Ramos (cell line): Measurements from ENCODE around the gene CD27.

Experiments
- in situ Hi-C: fragments of 300-500 bp; cut with MboI; formaldehyde crosslinking; loops from one replicate; pipeline ENCODE4 v1.14.3; 2022; ENCODE audit warnings: low sequenced_read_pairs; ENCODE audit not compliant: unreplicated experiment

The CD27 gene

GRCh38 chr12:6444704-6445688, at the start of gene CD27:
Gene CD27, plus strand, starts transcription at chr12:6444955. Its CDS starts 141 bp downstream, at chr12:6445096.
- in situ Hi-C loops, result no loop called here

GRCh38 chr12:6396031-6396430, 48.7 kb upstream of the CD27 start:
- in situ Hi-C loops, result no loop called here

- in situ Hi-C loops, result no loop called here
Observed at GRCh38 chr12:6399884-6400644, 44.7 kb upstream of the CD27 start.

GRCh38 chr12:6404390-6404789, 40.4 kb upstream of the CD27 start:
- in situ Hi-C loops, result no loop called here

- in situ Hi-C loops, result no loop called here
Observed at GRCh38 chr12:6405963-6406362, 38.8 kb upstream of the CD27 start.

GRCh38 chr12:6407236-6407954, 37.4 kb upstream of the CD27 start:
- in situ Hi-C loops, result no loop called here

- in situ Hi-C loops, result loop anchor here (5.0 kb wide), 1 partner anchor 84 kb away; no protein-coding TSS in a partner anchor
Observed at GRCh38 chr12:6416596-6416995, 28.2 kb upstream of the CD27 start.

- in situ Hi-C loops, result loop anchor here (5.0 kb wide), 1 partner anchor 86 kb away; no protein-coding TSS in a partner anchor
Observed at GRCh38 chr12:6418796-6419195, 26.0 kb upstream of the CD27 start.

- in situ Hi-C loops, result loop anchor here (5.0 kb wide), 1 partner anchor 127 kb away; no protein-coding TSS in a partner anchor
Observed at GRCh38 chr12:6420364-6420763, 24.4 kb upstream of the CD27 start.

- in situ Hi-C loops, result loop anchor here (5.0 kb wide), 1 partner anchor 124 kb away; no protein-coding TSS in a partner anchor
Observed at GRCh38 chr12:6423267-6424007, 21.3 kb upstream of the CD27 start.

GRCh38 chr12:6424008-6424347, 20.8 kb upstream of the CD27 start:
- in situ Hi-C loops, result loop anchor here (5.0 kb wide), 1 partner anchor 123 kb away; no protein-coding TSS in a partner anchor

GRCh38 chr12:6424866-6425265, 19.9 kb upstream of the CD27 start:
- in situ Hi-C loops, result loop anchor here (5.0 kb wide), 2 partner anchors 37 to 122 kb away; no protein-coding TSS in a partner anchor

GRCh38 chr12:6425590-6426531, 18.9 kb upstream of the CD27 start:
- in situ Hi-C loops, result loop anchor here (5.0 kb wide), 1 partner anchor 36 kb away; no protein-coding TSS in a partner anchor

- in situ Hi-C loops, result loop anchor here (5.0 kb wide), 1 partner anchor 35 kb away; no protein-coding TSS in a partner anchor
Observed at GRCh38 chr12:6426882-6427671, 17.7 kb upstream of the CD27 start.

GRCh38 chr12:6427796-6428195, 17.0 kb upstream of the CD27 start:
- in situ Hi-C loops, result loop anchor here (5.0 kb wide), 1 partner anchor 35 kb away; no protein-coding TSS in a partner anchor

- in situ Hi-C loops, result loop anchor here (5.0 kb wide), 1 partner anchor 34 kb away; no protein-coding TSS in a partner anchor
Observed at GRCh38 chr12:6428326-6428725, 16.4 kb upstream of the CD27 start.
